Choroid plexus epithelial cell (primary cell): ENCODE measurements around the gene SPATA20.

Experiments used
- DNase-seq: peaks from one replicate; pipeline ENCODE4 v3.0.0-alpha.2; 2010; ENCODE audit warnings: low read depth
- H3K4me3 ChIP-seq: 2 replicates; pipeline ENCODE4 v1.5.1; 2011; ENCODE audit warnings: low read depth, mild to moderate bottlenecking, control low read depth, low read length, moderate library complexity
- CTCF ChIP-seq: conservative IDR thresholded peaks from 2 replicates; pipeline ENCODE4 v1.5.1; 2011; ENCODE audit warnings: low read depth, mild to moderate bottlenecking, control low read depth, inconsistent platforms, low read length, moderate library complexity

SPATA20 gene

DNA sequence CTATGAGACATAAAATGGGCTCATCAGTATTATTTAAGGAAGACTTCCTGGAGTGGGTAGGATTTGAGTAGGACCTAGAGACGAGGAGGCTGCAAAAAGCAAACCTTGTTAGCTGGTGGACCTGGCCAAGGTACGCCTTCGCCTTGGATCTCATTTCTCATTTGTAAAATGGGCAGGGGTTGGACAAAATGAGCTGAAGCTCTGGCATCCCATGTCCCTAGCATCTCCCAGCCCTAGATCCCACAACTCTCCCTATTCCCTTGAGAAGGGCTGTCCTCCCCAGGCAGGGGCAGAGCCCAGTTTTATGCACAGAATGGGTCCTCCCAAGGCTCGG lies 306 bp upstream of the SPATA20 start:
- no peak overlapping the region for H3K4me3 ChIP-seq
- TF ChIP-seq CTCF: no peak
- no peak for DNase-seq

GRCh38 chr17:50547736-50548083 lies 736 bp downstream of the SPATA20 start:
- H3K4me3 ChIP-seq: peak overlapping the region; percentile 70
- no peak for TF ChIP-seq CTCF
- no peak for DNase-seq

GRCh38 chr17:50548831-50549230 lies 1.9 kb downstream of the SPATA20 start:
- TF ChIP-seq CTCF: no peak
- DNase-seq: no peak
- H3K4me3 ChIP-seq: no peak overlapping the region

DNA sequence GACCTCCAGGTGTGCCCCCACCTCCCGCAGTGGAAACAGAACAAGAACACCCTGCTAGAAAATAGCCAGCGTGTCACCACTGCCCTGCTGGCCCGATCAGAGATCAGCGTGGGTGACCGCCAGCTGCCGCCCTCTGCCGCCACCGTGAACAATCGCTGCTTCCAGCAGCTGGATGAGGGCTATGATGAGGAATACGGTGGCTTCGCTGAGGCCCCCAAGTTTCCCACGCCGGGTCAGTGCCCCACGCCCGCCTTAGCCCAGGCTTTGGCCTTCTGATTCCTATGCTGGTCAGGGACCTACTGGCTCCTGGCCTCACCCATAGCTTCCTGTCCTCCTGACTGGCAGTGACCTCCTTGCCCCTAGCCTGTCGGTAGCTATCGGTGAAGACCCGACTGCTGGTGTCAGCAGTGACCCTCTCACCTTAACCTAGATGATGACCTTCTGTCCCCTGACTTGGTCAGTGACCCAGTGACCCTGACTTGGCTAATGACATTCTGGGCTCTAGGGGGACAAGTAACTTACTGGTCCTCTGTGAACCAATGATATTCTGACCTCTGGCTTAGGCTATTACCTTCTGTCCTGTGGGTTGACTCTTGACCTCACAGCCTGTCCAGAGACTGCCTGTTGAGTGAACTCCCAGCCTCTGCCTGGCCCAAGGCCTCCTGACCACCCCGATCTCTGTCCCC lies 2.4 kb downstream of the SPATA20 start:
- no peak overlapping the region for H3K4me3 ChIP-seq
- TF ChIP-seq CTCF: no peak
- no peak for DNase-seq

DNA sequence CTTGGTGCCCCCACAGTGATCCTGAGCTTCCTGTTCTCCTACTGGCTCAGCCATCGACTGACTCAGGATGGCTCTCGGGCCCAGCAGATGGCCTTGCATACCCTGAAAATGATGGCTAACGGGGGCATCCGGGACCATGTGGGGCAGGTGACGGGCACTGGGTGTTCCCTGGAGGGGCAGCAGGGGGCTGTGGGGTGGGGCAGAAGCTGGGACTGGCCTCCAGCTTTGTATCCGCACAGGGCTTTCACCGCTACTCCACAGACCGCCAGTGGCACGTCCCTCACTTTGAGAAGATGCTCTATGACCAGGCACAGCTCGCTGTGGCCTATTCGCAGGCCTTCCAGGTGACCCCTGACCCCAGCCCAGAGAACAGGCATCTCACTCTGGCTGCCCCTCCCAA lies 3.0 kb downstream of the SPATA20 start:
- TF ChIP-seq CTCF: no peak
- no peak for DNase-seq
- no peak overlapping the region for H3K4me3 ChIP-seq

GRCh38 chr17:50550661-50551432 lies 3.9 kb downstream of the SPATA20 start:
- peak; percentile 95 for DNase-seq
- no peak overlapping the region for H3K4me3 ChIP-seq
- TF ChIP-seq CTCF: peak; percentile 92

DNA sequence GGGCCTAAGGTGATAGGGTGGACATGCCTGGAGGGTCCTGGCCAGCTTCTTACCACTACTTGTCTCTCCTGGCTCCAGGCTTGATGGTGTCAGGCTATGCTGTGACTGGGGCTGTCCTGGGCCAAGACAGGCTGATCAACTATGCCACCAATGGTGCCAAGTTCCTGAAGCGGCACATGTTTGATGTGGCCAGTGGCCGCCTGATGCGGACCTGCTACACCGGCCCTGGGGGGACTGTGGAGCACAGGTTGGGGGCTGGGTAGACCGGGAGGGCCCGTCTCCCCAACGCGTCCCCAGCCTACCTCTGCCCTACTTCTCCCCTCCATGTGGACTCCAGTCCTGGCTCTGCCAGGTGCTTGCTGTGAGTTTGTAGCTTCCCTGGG lies 4.5 kb downstream of the SPATA20 start:
- DNase-seq: no peak
- H3K4me3 ChIP-seq: no peak overlapping the region
- no peak for TF ChIP-seq CTCF
